Ascending aorta (tissue), 2 donors: ENCODE data around the gene PDGFD. TPM values are rescaled to one million over a fixed set of nuclear protein-coding genes. Genes with fewer than 3 reads are reported as not detected.

Source experiments
- DNase-seq, 2 donors: peaks; one replicate each; pipeline ENCODE4 v3.0.0-alpha.2; 2019; ENCODE audit warnings: low spot score in 2 of 2
- H3K27ac ChIP-seq, 2 donors: fragments of 200-600 bp; sonication (generic); one replicate each; pipeline ENCODE4 v1.5.1; 2016 to 2017; ENCODE audit warnings: mild to moderate bottlenecking in 1 of 2
- H3K27me3 ChIP-seq: fragments of 200-600 bp; sonication (generic); one replicate; pipeline ENCODE4 v1.5.1; 2017
- H3K36me3 ChIP-seq, 2 donors: fragments of 200-600 bp; sonication (generic); one replicate each; pipeline ENCODE4 v1.5.1; 2016
- H3K4me1 ChIP-seq, 2 donors: fragments of 200-600 bp; sonication (generic); one replicate each; pipeline ENCODE4 v1.5.1; 2016 to 2017; ENCODE audit warnings: mild to moderate bottlenecking in 1 of 2
- H3K4me3 ChIP-seq, 2 donors: fragments of 200-600 bp; sonication (generic); one replicate each; pipeline ENCODE4 v1.5.1; 2016 to 2017; ENCODE audit warnings: mild to moderate bottlenecking in 1 of 2
- H3K9me3 ChIP-seq, 2 donors: fragments of 200-600 bp; sonication (generic); one replicate each; pipeline ENCODE4 v1.5.1; 2016
- intact Hi-C: fragments of 100-400 bp; cut with DNase I; formaldehyde crosslinking; loops from one replicate; pipeline ENCODE4 v1.15.1; 2023
- total RNA-seq: library from RNA; depleted of rRNA; stranded (reverse); fragments of >200 nt; gene quantifications from one replicate; pipeline ENCODE4 v1.1.0, GENCODE V29; 2016
- TF ChIP-seq, protein P1 (sequence below), 3 experiments: fragments of 200-600 bp in 2 of 3; fragments of 450-650 bp in 1 of 3; sonication (generic) in 2 of 3; IDR thresholded peaks; one replicate each; pipeline ENCODE4 v1.5.1; 2016 to 2019; ENCODE audit warnings: antibody characterized with exemption in 3 of 3, mild to moderate bottlenecking in 1 of 3, moderate library complexity in 1 of 3

PDGFD gene
- total RNA-seq, 1 donor from 2014 or later, result 50.6 TPM

DNA sequence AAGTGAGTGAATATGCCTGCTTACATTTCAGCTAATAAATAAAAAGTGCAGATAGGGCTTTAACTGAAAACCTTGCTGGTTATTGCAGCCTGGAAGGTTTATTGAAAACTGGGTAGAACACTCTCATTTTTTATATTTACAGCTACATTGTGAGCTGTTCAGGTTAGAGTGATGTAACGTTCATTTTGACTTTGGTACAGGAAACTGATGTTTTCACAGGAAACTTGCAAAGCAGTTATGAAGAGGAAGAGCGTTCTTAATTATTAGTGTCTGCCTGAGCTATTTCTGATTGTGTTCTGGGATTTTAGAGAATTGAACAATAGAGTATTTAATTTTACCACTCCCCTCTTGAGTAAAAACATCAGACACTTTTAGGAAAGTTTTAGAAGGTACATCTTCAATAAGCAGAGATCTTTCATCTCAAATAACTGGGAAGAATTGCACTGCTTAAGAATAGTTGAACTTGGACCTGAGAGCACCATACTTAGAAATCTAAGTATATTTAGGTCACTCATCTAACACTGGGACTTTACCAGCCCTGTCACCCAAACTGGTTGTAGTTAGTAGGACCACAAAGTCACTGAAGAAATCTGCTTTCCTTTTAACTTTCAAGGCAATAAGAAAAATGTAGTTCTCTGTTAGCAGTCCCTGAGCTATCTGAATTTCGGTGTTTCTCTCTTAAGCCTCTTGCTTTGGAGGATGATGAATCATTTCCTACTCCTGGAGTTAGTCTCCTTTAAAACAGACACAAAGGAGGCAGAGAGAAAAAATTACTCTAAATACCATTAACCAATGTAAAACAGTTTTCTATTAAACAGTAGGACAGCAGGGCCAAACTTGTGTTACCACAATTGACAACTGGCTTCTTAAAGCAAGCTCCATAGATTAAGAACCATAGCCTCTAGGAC is 256.1 kb downstream of the PDGFD start:
- Histone ChIP-seq H3K36me3 (no peaks in the 10 kb centered on the region), H3K4me1 (no peaks in the 10 kb centered on the region), H3K4me3 (no peak overlapping the region), H3K27me3 (no peaks in the 10 kb centered on the region), H3K9me3 (peaks cover 0 to 9% of the 10 kb centered on the region in 2 donors), H3K27ac (peak overlapping the region in 1 of 2 donors; percentile 44)
- DNase-seq, result no peak
- TF ChIP-seq, protein P1, sequence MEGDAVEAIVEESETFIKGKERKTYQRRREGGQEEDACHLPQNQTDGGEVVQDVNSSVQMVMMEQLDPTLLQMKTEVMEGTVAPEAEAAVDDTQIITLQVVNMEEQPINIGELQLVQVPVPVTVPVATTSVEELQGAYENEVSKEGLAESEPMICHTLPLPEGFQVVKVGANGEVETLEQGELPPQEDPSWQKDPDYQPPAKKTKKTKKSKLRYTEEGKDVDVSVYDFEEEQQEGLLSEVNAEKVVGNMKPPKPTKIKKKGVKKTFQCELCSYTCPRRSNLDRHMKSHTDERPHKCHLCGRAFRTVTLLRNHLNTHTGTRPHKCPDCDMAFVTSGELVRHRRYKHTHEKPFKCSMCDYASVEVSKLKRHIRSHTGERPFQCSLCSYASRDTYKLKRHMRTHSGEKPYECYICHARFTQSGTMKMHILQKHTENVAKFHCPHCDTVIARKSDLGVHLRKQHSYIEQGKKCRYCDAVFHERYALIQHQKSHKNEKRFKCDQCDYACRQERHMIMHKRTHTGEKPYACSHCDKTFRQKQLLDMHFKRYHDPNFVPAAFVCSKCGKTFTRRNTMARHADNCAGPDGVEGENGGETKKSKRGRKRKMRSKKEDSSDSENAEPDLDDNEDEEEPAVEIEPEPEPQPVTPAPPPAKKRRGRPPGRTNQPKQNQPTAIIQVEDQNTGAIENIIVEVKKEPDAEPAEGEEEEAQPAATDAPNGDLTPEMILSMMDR (IDR thresholded peaks at IDR 0.05), result no peak
- intact Hi-C loops, result no loop called here

DNA sequence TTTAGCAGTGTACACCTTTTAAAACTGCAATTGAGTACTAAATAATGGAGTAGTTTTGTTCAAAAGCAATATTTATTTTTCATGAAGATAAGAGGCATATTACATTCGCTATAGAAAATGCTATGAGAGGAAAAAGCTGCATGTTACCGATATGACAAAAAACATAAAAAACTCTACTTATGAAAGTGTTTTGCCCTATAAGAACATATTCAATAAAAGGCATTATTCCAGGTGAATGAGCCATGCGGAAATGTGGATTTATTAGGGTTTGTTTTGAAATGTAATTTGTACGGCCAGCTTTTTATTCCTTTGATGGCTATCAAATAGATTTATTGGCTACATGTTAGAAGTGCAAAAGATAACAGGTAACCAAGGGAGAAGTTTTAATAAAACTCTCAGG is 256.8 kb downstream of the PDGFD start:
- Histone ChIP-seq H3K4me1 (no peaks in the 10 kb centered on the region), H3K27ac (no peak overlapping the region), H3K36me3 (no peaks in the 10 kb centered on the region), H3K4me3 (no peak overlapping the region), H3K9me3 (peaks cover 0 to 3% of the 10 kb centered on the region in 2 donors), H3K27me3 (no peaks in the 10 kb centered on the region)
- TF ChIP-seq, protein P1 (IDR thresholded peaks at IDR 0.05), result no peak
- intact Hi-C loops, result no loop called here
- DNase-seq, result no peak

DNA sequence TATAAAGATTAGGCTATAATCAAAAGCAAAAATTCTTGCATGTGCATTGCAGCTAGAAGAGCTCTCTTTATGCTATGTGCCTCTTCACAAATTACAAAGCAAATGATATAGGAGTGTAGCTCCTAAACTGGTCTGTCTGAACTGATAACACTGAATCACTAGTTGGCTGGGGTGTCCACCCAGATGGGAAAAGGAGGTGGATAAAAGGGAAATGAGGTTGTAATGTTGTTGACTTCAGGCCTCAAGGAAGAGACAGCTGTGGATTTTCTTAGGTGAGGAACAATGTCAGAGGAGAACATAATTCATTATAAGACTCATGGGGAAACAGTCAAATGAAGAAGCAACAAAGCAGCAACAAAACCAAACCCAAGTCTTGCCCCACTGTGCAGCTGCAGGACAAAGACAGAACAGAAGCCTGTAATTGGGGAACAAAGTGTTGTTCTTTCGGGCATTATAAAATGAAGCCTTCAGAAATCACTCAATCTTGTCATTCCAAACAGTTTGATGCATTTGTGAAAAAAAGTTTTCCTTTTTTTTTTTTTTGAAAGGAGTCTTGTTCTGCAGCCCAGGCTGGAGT is 257.6 kb downstream of the PDGFD start:
- H3K9me3 ChIP-seq, result no peaks in the 10 kb centered on the region
- DNase-seq, result no peak
- H3K4me3 ChIP-seq, result no peak overlapping the region
- H3K36me3 ChIP-seq, result no peaks in the 10 kb centered on the region
- TF ChIP-seq, protein P1 (IDR thresholded peaks at IDR 0.05), result no peak
- no peak overlapping the region for H3K27ac ChIP-seq
- no peaks in the 10 kb centered on the region for H3K27me3 ChIP-seq
- intact Hi-C loops, result no loop called here
- H3K4me1 ChIP-seq, result no peaks in the 10 kb centered on the region

DNA sequence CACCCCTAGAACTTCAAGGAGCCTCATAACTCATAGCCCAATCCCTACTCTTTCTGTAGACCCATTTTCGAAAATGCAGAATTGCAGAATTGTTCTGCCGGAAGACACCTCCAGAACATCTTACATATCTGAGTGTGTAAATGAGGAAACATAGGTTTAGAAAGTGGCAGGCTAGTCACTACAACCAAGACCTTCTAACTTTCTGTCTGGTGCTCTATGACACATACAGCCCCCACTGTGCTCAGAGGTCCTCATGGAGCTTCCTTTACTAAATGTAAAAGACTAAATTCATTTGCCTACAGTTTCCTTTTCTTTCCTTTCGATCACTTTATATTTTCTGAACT is 259.7 kb downstream of the PDGFD start:
- no peaks in the 10 kb centered on the region for H3K27me3 ChIP-seq
- no peaks in the 10 kb centered on the region for H3K4me1 ChIP-seq
- H3K4me3 ChIP-seq, result no peak overlapping the region
- DNase-seq, result no peak
- H3K36me3 ChIP-seq, result no peaks in the 10 kb centered on the region
- H3K9me3 ChIP-seq, result no peaks in the 10 kb centered on the region
- no peak overlapping the region for H3K27ac ChIP-seq
- intact Hi-C loops, result no loop called here
- TF ChIP-seq, protein P1 (IDR thresholded peaks at IDR 0.05), result no peak

DNA sequence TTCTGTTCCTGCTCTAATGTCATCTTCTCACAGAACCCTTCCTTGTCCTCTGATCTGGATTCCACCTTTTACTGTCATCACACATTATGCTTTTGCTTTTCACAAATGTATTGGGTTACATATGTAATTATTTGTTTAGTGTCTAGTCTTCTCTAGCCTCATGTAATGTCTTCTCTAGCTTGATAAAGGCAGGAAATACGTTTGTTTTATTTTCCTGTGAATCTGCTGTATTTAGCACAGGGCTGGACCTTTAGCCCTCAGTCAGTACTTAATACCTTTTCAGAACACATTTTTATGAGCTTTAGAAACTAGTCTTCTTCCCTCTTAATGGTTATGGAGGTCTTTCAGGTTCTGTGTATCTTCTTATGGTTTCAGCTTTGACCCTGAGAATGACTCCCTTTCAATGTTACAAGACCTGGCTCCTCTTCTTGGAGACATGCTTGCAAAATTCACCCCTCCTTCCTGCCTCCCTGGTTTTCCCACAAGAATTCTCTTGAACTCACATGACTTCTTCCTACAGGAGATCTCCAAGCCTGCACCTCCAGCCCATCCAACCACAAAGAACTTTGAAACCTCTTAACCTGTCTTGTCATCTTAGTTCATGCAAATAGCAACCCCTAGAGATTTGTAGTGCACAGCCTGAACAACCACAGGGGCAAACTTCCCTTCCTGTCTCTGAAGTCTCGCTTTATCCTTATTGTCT is 260.2 kb downstream of the PDGFD start:
- H3K4me3 ChIP-seq, result no peak overlapping the region
- intact Hi-C loops, result no loop called here

More for the DNA sequence above, 260.2 kb downstream of the PDGFD start:
- DNase-seq, result no peak
- Histone ChIP-seq H3K4me1 (no peaks in the 10 kb centered on the region), H3K27me3 (no peaks in the 10 kb centered on the region), H3K27ac (no peak overlapping the region), H3K36me3 (no peaks in the 10 kb centered on the region), H3K9me3 (no peaks in the 10 kb centered on the region)
- TF ChIP-seq, protein P1 (IDR thresholded peaks at IDR 0.05), result no peak
